IPS DF 6.9 (cell line): Measurements from ENCODE around the gene EIF2AK3.
"Not testable (repeated sequence)": the region's sequence is repeated elsewhere in the genome, so short reads cannot be mapped to it uniquely, and the experiment has no call there.

ENCODE experiments used
- DNase-seq: peaks from one replicate; pipeline ENCODE4 v3.0.0-alpha.2; 2013; ENCODE audit warnings: low read depth, low spot score
- H3K27ac ChIP-seq: one replicate; pipeline ENCODE4 v1.5.1; 2013; ENCODE audit warnings: low read length, control low read depth
- H3K27me3 ChIP-seq: 2 replicates; pipeline ENCODE4 v1.6.1; 2013; ENCODE audit warnings: mild to moderate bottlenecking, low read length; ENCODE audit not compliant: control insufficient read depth, insufficient read depth
- H3K36me3 ChIP-seq: 2 replicates; pipeline ENCODE4 v1.6.1; 2013; ENCODE audit warnings: low read length; ENCODE audit not compliant: control insufficient read depth, insufficient read depth
- H3K4me1 ChIP-seq: 2 replicates; pipeline ENCODE4 v1.6.1; 2013; ENCODE audit warnings: low read length; ENCODE audit not compliant: control insufficient read depth, insufficient read depth
- H3K4me3 ChIP-seq: 2 replicates; pipeline ENCODE4 v1.5.1; 2013; ENCODE audit warnings: mild to moderate bottlenecking, low read length
- H3K9me3 ChIP-seq: 2 replicates; pipeline ENCODE4 v1.6.1; 2013; ENCODE audit warnings: low read length, inconsistent platforms; ENCODE audit not compliant: control insufficient read depth, insufficient read depth
- WGBS: extraction: QIAGEN DNeasy Blood & Tissue Kit; methylation state at CpG from one replicate; pipeline ENCODE4 v1.1.7; 2013; ENCODE audit warnings: mixed read lengths, missing lambda C conversion rate; ENCODE audit not compliant: insufficient read length, insufficient coverage; 5-methylcytosine and 5-hydroxymethylcytosine counted together

EIF2AK3 gene

GRCh38 chr2:88658326-88658725 is 31.1 kb upstream of the EIF2AK3 start:
- Histone ChIP-seq H3K27ac (no peak overlapping the region), H3K4me1 (no peaks in the 10 kb centered on the region), H3K9me3 (no peaks in the 10 kb centered on the region), H3K4me3 (no peak overlapping the region), H3K36me3 (no peaks in the 10 kb centered on the region), H3K27me3 (no peaks in the 10 kb centered on the region; the same call in 1 of the 2 replicates)
- WGBS, result no CpG with 5 or more reads among the region's 3 CpGs
- DNase-seq, result no peak

GRCh38 chr2:88657131-88657530 is 29.9 kb upstream of the EIF2AK3 start:
- H3K27ac ChIP-seq, result no peak overlapping the region
- no peaks in the 10 kb centered on the region; the same call in 1 of the 2 replicates for H3K27me3 ChIP-seq
- no peaks in the 10 kb centered on the region for H3K4me1 ChIP-seq
- H3K4me3 ChIP-seq, result no peak overlapping the region
- H3K36me3 ChIP-seq, result no peaks in the 10 kb centered on the region
- no CpG with 5 or more reads among the region's 2 CpGs for WGBS
- DNase-seq, result no peak
- H3K9me3 ChIP-seq, result no peaks in the 10 kb centered on the region

GRCh38 chr2:88656690-88657089 is 29.4 kb upstream of the EIF2AK3 start:
- H3K4me1 ChIP-seq, result no peaks in the 10 kb centered on the region
- no peaks in the 10 kb centered on the region for H3K36me3 ChIP-seq
- no peak overlapping the region for H3K4me3 ChIP-seq
- WGBS, result no CpG with 5 or more reads among the region's 3 CpGs
- no peak for DNase-seq
- no peak overlapping the region for H3K27ac ChIP-seq
- no peaks in the 10 kb centered on the region; the same call in 1 of the 2 replicates for H3K27me3 ChIP-seq
- no peaks in the 10 kb centered on the region for H3K9me3 ChIP-seq

- H3K27ac ChIP-seq, result no peak overlapping the region
- no peaks in the 10 kb centered on the region for H3K36me3 ChIP-seq
- no CpG with 5 or more reads among the region's 2 CpGs for WGBS
- no peak overlapping the region for H3K4me3 ChIP-seq
- DNase-seq, result no peak
- no peaks in the 10 kb centered on the region for H3K9me3 ChIP-seq
- no peaks in the 10 kb centered on the region for H3K4me1 ChIP-seq
- no peaks in the 10 kb centered on the region; the same call in 1 of the 2 replicates for H3K27me3 ChIP-seq
These were observed 27.4 kb upstream of the EIF2AK3 start for GRCh38 chr2:88654714-88655113.

GRCh38 chr2:88651646-88652045 is 24.4 kb upstream of the EIF2AK3 start:
- no peaks in the 10 kb centered on the region for H3K36me3 ChIP-seq
- DNase-seq, result no peak
- H3K27me3 ChIP-seq, result no peaks in the 10 kb centered on the region; the same call in 1 of the 2 replicates
- no peaks in the 10 kb centered on the region for H3K4me1 ChIP-seq
- no peak overlapping the region for H3K4me3 ChIP-seq
- H3K27ac ChIP-seq, result no peak overlapping the region
- H3K9me3 ChIP-seq, result no peaks in the 10 kb centered on the region
- WGBS, result no CpG with 5 or more reads among the region's 1 CpG

GRCh38 chr2:88645291-88645882 is 18.1 kb upstream of the EIF2AK3 start:
- no CpG with 5 or more reads among the region's 2 CpGs for WGBS
- not testable (repeated sequence) for H3K27me3 ChIP-seq, H3K36me3 ChIP-seq, H3K9me3 ChIP-seq, H3K4me1 ChIP-seq, H3K4me3 ChIP-seq, DNase-seq, H3K27ac ChIP-seq

- H3K27ac ChIP-seq, result no peak overlapping the region
- no peaks in the 10 kb centered on the region for H3K36me3 ChIP-seq
- H3K4me3 ChIP-seq, result no peak overlapping the region
- WGBS, result no CpG with 5 or more reads among the region's 3 CpGs
- 0 out of 2 replicates have a peak, but pooled peaks cover 1% of the 10 kb centered on the region for H3K4me1 ChIP-seq
- H3K27me3 ChIP-seq, result no peaks in the 10 kb centered on the region
- no peaks in the 10 kb centered on the region for H3K9me3 ChIP-seq
- DNase-seq, result no peak
These were observed 15.0 kb upstream of the EIF2AK3 start for GRCh38 chr2:88642278-88642677.

- H3K36me3 ChIP-seq, result no peaks in the 10 kb centered on the region
These were observed 14.1 kb upstream of the EIF2AK3 start for GRCh38 chr2:88641330-88641729.

GRCh38 chr2:88639865-88640264 is 12.6 kb upstream of the EIF2AK3 start:
- no peak for DNase-seq
- Histone ChIP-seq H3K36me3 (no peaks in the 10 kb centered on the region), H3K27me3 (no peaks in the 10 kb centered on the region), H3K4me1 (0 out of 2 replicates have a peak, but pooled peaks cover 1% of the 10 kb centered on the region), H3K9me3 (no peaks in the 10 kb centered on the region), H3K4me3 (no peak overlapping the region), H3K27ac (no peak overlapping the region)
- WGBS, result no CpG with 5 or more reads among the region's 1 CpG

More at GRCh38 chr2:88641330-88641729, 14.1 kb upstream of the EIF2AK3 start:
- Histone ChIP-seq H3K4me1 (0 out of 2 replicates have a peak, but pooled peaks cover 1% of the 10 kb centered on the region), H3K27me3 (no peaks in the 10 kb centered on the region), H3K9me3 (no peaks in the 10 kb centered on the region), H3K4me3 (no peak overlapping the region), H3K27ac (no peak overlapping the region)
- no peak for DNase-seq
- WGBS, result no CpG with 5 or more reads among the region's 7 CpGs

- Histone ChIP-seq H3K9me3 (no peaks in the 10 kb centered on the region), H3K36me3 (no peaks in the 10 kb centered on the region), H3K4me3 (no peak overlapping the region), H3K27me3 (no peaks in the 10 kb centered on the region), H3K27ac (no peak overlapping the region), H3K4me1 (0 out of 2 replicates have a peak, but pooled peaks cover 1% of the 10 kb centered on the region)
- no CpG with 5 or more reads among the region's 3 CpGs for WGBS
- DNase-seq, result no peak
These were observed 11.5 kb upstream of the EIF2AK3 start for GRCh38 chr2:88638743-88639142.

- Histone ChIP-seq H3K27ac (no peak overlapping the region), H3K27me3 (no peaks in the 10 kb centered on the region), H3K4me3 (no peak overlapping the region), H3K9me3 (no peaks in the 10 kb centered on the region), H3K36me3 (no peaks in the 10 kb centered on the region), H3K4me1 (0 out of 2 replicates have a peak, but pooled peaks cover 1% of the 10 kb centered on the region)
- DNase-seq, result no peak
- whole genome bisulfite sequencing, result no CpG with 5 or more reads among the region's 2 CpGs
These were observed 10.9 kb upstream of the EIF2AK3 start for GRCh38 chr2:88638123-88638650.
